Activated T-helper 17 cell treated with anti-CD3 and anti-CD28 coated beads, Interleukin-2, amount 50 U/mL, for 72 hours (primary cell): ENCODE data around the gene GRIP2. TPM values are rescaled to one million over a fixed set of nuclear protein-coding genes. Genes with fewer than 3 reads are reported as not detected.

Experiments
- ATAC-seq: fragments of 150-1000 bp; cut with Tn5 transposase; replicated peaks from 2 replicates; pipeline ENCODE4 v1.10.0; 2021; ENCODE audit warnings: mild to moderate bottlenecking, moderate library complexity
- H3K27ac Mint-ChIP-seq: one replicate; pipeline ENCODE4 v1.8.0; 2022; ENCODE audit warnings: mixed read lengths
- H3K27me3 Mint-ChIP-seq: one replicate; pipeline ENCODE4 v1.8.0; 2022; ENCODE audit warnings: mixed read lengths
- H3K36me3 Mint-ChIP-seq: one replicate; pipeline ENCODE4 v1.8.0; 2022; ENCODE audit warnings: low read depth, mild to moderate bottlenecking, mixed read lengths
- H3K4me1 Mint-ChIP-seq: one replicate; pipeline ENCODE4 v1.8.0; 2022; ENCODE audit warnings: mixed read lengths
- H3K4me3 Mint-ChIP-seq: one replicate; pipeline ENCODE4 v1.8.0; 2022; ENCODE audit warnings: mild to moderate bottlenecking, mixed read lengths
- H3K9me3 Mint-ChIP-seq: one replicate; pipeline ENCODE4 v1.8.0; 2022; ENCODE audit warnings: mixed read lengths
- total RNA-seq, 2 donors: library from RNA; stranded (reverse); gene quantifications; one replicate each; pipeline ENCODE4 v1.2.3, GENCODE V29; 2022

GRIP2 gene
- total RNA-seq, 2 donors from 2014 or later = 0.21 TPM; not detected in 1

DNA sequence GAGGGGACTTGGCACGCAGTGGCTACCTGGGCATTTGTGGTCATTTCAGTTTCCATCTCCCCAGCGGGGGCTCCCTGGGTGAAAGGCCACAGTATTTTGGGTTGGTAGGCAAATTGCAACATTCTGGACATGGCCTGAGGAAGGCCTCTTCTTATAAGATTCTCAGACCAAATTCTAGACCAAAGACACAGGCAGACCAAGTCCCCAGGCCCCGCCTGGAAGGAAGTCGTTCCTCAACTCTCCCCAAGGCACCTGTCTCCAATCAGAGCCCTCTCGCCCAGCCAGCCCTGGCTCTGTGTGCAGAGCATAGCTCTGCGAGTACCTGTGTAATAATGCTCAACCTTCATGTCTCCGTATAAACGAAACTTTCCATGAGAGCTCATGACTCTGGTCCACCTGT, 53.1 kb downstream of the GRIP2 start:
- no peaks in the 10 kb centered on the region for H3K27me3 Mint-ChIP-seq
- no peak for ATAC-seq
- H3K36me3 Mint-ChIP-seq = peaks cover 78% of the 10 kb centered on the region

DNA sequence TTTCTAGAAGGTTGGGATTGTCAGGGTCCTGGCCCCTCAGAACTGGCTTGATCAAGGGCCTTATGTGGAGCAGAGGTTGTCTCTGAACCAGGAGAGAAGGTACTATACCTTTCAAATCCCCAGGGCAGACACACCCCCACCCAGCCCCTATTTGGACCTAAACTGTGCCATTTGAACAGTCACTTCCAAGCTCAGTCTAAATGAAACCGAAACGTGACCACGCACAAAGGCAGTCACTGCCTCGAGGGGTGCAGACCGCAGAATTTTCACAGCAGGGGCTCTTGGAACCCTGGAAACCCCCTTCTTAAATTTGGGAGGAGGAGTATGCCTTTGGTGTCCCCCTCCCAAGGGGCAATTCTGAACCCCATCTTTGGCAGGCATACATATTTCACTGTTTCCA, 53.7 kb downstream of the GRIP2 start:
- Mint-ChIP-seq H3K4me3 (no peak overlapping the region), H3K9me3 (no peaks in the 10 kb centered on the region), H3K4me1 (no peaks in the 10 kb centered on the region), H3K27ac (peak overlapping the region; percentile 53), H3K27me3 (no peaks in the 10 kb centered on the region), H3K36me3 (peaks cover 84% of the 10 kb centered on the region)
- ATAC-seq = peak; percentile 49

More for the DNA sequence above, 53.1 kb downstream of the GRIP2 start:
- Mint-ChIP-seq H3K9me3 (no peaks in the 10 kb centered on the region), H3K4me3 (no peak overlapping the region), H3K4me1 (no peaks in the 10 kb centered on the region), H3K27ac (peak overlapping the region; percentile 53)

DNA sequence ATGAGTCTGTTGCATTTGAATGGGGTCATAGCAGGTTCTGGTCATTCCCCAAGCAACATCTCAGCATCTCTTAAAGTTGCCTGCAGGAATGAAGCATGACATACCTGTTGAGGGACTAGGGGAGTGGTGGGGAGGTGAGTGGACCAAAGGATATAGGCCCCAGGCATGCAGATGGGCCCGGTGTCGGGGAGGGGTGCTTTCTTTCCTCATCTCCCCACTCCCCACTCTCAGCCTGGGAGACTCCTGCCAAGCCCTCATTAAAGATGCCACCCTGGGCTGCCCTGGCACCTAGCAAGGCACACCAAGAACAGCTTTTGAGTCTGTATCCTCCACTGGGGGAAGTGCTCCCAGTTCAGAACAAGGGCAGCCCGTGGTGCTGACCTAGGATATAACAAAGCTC, 54.2 kb downstream of the GRIP2 start:
- Mint-ChIP-seq H3K27ac (peak overlapping the region; percentile 53), H3K27me3 (no peaks in the 10 kb centered on the region), H3K4me3 (no peak overlapping the region), H3K4me1 (peaks cover 2% of the 10 kb centered on the region), H3K9me3 (no peaks in the 10 kb centered on the region), H3K36me3 (peaks cover 89% of the 10 kb centered on the region)
- ATAC-seq = no peak

DNA sequence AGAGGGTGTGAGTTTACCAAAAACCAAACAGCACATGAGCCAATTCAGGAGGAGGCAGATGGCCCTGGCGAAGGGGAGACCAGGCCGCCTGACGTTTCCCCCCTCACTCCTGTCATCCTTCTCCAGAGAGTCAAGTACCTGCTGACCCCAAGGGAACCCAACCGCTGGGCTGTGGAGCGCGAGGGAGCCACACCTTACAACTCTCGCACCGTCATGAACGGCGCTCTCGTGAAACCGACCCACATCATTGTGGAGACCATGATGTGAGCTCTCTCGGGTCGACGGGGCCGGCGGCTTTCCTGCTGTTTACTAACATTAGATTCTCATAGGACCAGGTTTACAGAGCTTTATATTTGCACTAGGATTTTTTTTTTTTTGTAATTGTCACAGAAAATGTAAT, 55.4 kb downstream of the GRIP2 start:
- Mint-ChIP-seq H3K27ac (peak overlapping the region; percentile 53), H3K27me3 (no peaks in the 10 kb centered on the region), H3K36me3 (peaks cover 94% of the 10 kb centered on the region), H3K4me1 (peaks cover 3% of the 10 kb centered on the region), H3K4me3 (no peak overlapping the region), H3K9me3 (no peaks in the 10 kb centered on the region)
- ATAC-seq = no peak

DNA sequence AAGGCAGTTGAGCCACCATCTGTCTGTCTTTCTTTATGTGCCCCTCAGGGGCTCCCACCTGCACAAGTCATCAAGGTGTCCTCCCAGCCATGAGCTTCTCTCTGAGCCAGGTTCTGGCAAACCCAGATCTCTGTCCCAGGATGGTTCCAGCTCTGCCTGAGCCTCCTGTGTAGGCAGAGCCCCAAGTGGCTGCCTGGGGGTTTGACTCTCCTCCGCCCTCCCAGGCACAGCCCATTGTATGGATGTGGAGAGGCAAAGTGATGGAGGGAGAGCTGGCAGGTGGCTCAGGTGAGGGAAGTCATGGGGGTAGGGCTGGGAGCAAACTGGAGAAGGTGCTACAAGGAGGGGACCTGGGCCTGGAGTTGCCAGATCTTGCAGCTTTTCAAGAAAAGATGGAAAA, 56.9 kb downstream of the GRIP2 start:
- no peak overlapping the region for H3K27ac Mint-ChIP-seq
- no peaks in the 10 kb centered on the region for H3K9me3 Mint-ChIP-seq

DNA sequence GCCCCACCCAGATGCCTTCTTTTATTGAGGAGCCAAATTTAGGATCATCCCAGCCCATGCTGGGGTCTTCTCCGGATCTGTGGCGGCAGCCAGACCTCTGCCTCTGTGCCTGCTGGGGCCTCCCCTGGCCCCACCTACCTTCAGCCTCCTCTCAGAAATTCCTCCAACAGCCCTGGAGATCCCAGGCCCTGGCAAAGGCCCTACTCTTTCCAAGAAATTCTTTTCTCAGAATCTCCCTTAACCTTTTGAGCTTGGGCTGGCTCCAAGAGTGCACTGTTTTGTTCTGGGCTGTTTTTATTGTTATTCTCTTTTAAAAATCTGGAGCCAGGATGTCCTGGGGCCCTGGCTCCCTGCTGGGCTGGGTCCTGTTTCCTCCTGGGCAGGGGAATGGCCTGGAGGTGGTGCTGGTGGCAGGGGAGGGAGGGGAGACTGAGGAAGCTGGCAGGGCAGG, 57.8 kb downstream of the GRIP2 start:
- ATAC-seq = no peak
- peaks cover 3% of the 10 kb centered on the region for H3K4me1 Mint-ChIP-seq
- H3K4me3 Mint-ChIP-seq = no peak overlapping the region
- H3K9me3 Mint-ChIP-seq = no peaks in the 10 kb centered on the region
- no peaks in the 10 kb centered on the region for H3K27me3 Mint-ChIP-seq
- H3K36me3 Mint-ChIP-seq = peaks cover 100% of the 10 kb centered on the region
- H3K27ac Mint-ChIP-seq = no peak overlapping the region

More for the DNA sequence above, 56.9 kb downstream of the GRIP2 start:
- H3K27me3 Mint-ChIP-seq = no peaks in the 10 kb centered on the region
- no peak overlapping the region for H3K4me3 Mint-ChIP-seq
- peaks cover 3% of the 10 kb centered on the region for H3K4me1 Mint-ChIP-seq
- peaks cover 97% of the 10 kb centered on the region for H3K36me3 Mint-ChIP-seq
- no peak for ATAC-seq

DNA sequence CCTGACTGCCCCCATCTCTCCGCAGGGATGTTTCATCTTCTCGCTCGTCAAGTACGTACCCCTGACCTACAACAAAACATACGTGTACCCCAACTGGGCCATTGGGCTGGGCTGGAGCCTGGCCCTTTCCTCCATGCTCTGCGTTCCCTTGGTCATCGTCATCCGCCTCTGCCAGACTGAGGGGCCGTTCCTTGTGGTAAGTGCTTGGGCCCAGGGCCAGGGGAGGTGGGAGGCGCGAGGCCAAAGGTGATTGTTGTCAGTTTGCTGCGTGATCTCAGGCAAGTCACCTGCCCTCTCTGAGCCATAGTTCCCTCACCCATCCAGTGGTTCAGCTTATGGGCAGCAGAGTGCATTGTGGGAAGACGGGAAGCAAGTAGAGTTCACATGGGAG, 58.5 kb downstream of the GRIP2 start:
- ATAC-seq = no peak
- no peak overlapping the region for H3K4me3 Mint-ChIP-seq
- peaks cover 100% of the 10 kb centered on the region for H3K36me3 Mint-ChIP-seq
- no peaks in the 10 kb centered on the region for H3K27me3 Mint-ChIP-seq
- H3K9me3 Mint-ChIP-seq = no peaks in the 10 kb centered on the region
- peak overlapping the region; percentile 33 for H3K27ac Mint-ChIP-seq
- H3K4me1 Mint-ChIP-seq = peaks cover 3% of the 10 kb centered on the region

DNA sequence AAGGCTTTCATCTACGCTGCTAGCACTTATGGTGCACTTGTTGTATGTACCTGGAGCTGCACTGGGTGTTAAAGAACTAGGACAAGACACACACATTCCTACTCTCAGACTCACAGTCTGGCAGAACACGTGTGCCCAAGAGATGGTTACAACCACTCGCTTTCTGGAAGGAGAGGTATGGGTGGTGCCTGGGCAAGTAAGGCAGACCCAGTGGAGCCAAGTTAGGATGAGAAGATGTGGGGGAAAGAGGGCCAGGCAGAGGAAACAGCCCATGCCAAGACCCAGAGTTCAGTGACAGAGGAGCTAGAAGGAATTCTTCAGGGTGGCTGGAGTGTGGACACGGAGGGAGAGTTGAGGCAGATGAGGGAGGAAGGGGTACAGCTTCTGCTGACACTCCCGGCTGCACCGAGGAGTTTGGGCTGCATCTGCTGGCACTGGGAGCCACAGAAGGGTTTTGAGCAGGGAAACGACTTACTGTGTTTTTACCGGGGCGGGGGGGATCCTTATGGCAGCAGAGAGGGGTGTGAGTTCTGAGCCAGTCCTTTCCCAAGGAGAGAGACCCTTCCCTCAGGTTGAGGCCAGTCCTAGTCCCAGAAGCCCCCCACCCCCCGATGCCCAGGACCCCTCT, 59.0 kb downstream of the GRIP2 start:
- Mint-ChIP-seq H3K4me3 (no peak overlapping the region), H3K27me3 (no peaks in the 10 kb centered on the region), H3K4me1 (peaks cover 3% of the 10 kb centered on the region), H3K27ac (peak overlapping the region; percentile 71), H3K9me3 (no peaks in the 10 kb centered on the region), H3K36me3 (peaks cover 100% of the 10 kb centered on the region)
- ATAC-seq = no peak

DNA sequence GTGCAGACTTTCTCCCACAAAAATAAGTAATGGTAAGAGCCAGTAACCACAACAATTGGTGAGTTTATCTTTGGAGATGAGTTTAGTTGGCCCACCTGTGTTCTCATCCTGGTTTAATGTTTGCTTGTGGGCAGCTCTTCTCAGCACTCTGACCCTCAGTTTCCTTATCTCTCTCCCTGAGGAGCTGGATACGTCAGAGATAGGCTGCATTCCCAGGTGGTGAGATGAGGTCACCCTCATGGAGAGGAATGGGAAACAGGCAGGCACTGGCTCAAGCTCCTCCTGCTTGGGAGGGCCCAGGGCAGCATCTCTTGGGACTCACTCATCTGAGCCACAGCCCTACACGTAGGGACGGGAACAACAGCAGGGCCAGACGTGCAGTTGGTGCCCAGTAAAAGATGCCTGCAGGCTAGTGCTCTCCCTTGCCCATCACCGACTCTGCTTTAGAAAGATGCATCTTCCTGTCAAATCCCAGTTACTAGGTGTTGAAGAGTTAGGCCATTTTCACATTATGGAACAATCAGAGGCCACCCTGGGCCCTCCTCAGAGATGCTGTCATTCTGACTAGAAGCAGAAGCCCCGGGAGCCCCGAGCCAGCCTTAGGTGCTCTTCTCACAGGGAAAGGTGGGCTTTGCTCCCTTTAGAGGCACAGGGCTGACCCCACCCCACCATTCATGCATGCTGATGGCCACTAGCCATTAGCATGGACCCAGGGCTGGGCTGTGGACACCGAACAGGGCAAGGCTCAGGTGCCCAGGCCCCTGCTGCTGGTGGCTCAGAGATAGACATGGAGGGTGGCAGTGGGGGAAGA, 59.7 kb downstream of the GRIP2 start:
- no peaks in the 10 kb centered on the region for H3K27me3 Mint-ChIP-seq
- no peak for ATAC-seq
- H3K27ac Mint-ChIP-seq = peak overlapping the region; percentile 71
- peaks cover 3% of the 10 kb centered on the region for H3K4me1 Mint-ChIP-seq
- H3K9me3 Mint-ChIP-seq = no peaks in the 10 kb centered on the region
- peaks cover 100% of the 10 kb centered on the region for H3K36me3 Mint-ChIP-seq
- H3K4me3 Mint-ChIP-seq = no peak overlapping the region

DNA sequence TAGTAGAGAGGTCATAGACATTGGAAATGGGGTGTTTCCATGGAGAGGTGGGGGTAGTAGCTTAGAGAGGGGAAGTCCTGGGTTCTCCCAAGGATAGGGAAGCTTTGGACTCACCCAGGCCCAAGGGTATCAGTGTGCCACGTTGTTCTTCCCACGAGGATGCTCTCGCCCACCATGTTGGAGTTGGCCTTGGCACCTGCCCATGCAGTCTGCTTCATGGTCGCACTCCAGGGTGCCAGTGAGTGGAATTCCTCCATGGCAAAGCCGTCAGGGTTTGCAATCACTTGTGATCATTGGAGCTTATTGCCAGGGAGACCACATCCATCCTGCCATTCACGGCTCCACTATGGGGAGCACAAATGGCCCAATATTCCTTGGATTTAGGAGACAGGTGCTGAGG, 60.6 kb downstream of the GRIP2 start:
- Mint-ChIP-seq H3K4me3 (no peak overlapping the region), H3K27me3 (no peaks in the 10 kb centered on the region), H3K36me3 (peaks cover 100% of the 10 kb centered on the region), H3K9me3 (no peaks in the 10 kb centered on the region), H3K4me1 (peaks cover 3% of the 10 kb centered on the region), H3K27ac (peak overlapping the region; percentile 73)
- no peak for ATAC-seq

DNA sequence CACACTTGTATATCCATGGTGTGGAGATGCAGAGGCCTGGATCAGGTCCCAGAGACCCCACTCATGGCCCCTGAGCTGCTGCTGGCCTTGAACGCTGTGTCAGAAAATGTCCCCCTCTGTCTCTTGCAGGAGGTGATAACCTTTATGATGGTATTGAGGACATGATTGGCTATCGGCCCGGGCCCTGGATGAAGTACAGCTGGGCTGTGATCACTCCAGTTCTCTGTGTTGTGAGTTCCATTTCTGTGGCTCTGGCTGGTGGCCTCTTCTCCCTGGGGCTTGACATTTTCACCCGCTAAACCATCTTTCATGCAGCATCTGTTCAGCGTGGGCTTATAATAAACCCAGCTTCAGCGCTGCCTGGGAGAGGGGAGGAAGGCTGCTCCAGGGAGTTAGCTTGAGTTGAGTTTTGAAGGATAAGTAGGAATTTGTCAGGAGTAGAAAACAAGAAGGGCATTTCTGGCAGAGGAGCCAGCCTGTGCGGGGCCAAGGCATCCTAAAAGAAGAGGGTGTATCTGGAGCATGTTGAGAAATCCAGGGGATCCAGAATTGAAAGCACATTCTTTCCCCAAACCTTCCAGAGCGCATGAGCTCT, 61.1 kb downstream of the GRIP2 start:
- Mint-ChIP-seq H3K9me3 (no peaks in the 10 kb centered on the region), H3K27ac (peak overlapping the region; percentile 73), H3K36me3 (peaks cover 100% of the 10 kb centered on the region), H3K4me3 (no peak overlapping the region), H3K4me1 (peaks cover 3% of the 10 kb centered on the region), H3K27me3 (no peaks in the 10 kb centered on the region)
- no peak for ATAC-seq

DNA sequence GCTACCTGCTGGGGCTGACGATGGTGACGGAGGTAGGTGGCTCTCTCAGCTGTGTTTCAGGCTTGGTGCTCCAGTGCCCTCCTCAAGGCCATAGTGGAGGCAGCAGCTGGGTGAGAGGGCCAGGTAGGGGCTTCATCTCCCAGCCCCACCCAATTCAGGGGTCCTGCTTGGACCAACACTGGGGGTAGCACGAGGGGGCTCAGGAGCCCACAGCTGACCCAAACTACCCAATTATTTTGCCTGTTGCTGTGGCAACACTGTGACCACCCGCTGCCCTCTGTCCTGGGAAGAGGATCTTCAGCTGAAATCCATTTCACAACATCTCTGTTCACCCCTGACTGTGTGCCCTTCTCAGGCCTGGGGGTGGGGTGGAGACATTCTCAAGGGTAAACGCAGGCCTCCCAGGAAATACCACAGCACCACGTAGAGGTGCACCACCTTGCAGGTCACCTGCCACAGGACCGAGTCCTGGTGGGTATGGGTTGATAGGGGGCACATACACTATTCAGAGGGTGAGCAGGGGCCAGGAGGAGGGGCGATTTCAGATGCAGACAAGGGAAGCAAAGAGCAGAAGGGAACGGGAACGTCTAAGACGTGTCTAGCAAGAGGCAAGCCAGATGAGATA, 62.7 kb downstream of the GRIP2 start:
- Mint-ChIP-seq H3K27me3 (no peaks in the 10 kb centered on the region), H3K4me3 (no peak overlapping the region), H3K4me1 (peaks cover 6% of the 10 kb centered on the region), H3K36me3 (peaks cover 100% of the 10 kb centered on the region), H3K27ac (no peak overlapping the region), H3K9me3 (no peaks in the 10 kb centered on the region)
- no peak for ATAC-seq

DNA sequence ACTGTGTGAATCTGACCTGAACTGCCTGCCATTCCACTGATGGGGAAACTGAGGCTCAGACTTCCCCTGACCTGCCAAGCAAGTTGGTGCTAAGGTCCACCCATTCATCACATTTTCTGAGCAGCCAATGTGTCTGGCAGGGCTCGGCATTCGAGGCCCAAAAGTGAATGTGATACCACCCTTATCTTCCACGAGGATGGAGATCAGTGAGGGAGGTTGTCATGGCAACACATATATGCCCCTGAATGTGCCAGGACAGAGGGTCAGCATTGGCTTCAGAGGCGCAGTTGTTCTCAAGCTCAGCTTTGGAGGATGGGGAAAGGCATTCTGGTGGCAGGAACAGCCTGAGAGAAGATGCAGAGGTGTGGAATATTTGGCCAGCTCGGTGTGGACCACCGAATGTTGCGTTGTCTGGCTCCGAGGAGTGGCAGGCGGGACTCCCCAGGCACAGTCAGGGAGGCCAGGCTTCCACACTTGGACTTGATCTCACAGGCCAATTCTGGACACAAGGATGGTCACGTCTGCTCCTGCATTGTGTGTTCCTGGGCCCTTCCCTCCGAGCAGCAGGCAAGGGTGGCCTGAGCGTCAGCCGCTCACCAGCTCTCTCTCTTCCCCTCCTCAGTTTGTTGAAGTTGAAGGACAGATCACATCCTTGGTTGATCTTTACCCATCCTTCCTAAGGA, 63.4 kb downstream of the GRIP2 start:
- Mint-ChIP-seq H3K27ac (no peak overlapping the region), H3K9me3 (no peaks in the 10 kb centered on the region), H3K27me3 (no peaks in the 10 kb centered on the region), H3K36me3 (peaks cover 100% of the 10 kb centered on the region), H3K4me1 (peaks cover 11% of the 10 kb centered on the region), H3K4me3 (no peak overlapping the region)
- no peak for ATAC-seq

DNA sequence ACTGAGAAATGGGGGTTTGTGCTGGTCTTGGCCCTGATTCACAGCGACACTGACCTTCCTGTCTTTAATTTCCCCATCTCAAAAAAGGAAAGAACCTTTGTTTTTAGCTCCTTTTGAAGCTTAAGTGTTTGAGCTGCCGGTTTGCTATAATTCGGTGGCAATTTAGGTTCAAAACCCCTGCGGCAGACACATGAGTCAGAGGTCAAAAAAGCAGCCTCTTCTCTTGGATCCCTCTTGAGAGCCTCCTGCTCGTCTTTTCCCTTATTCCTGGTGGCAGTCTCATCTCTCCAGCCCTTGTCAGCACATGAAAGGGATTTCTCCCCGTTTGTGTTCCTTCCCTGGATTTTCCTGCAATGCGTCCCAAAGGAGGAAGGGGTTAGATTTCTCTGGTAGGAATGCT, 64.5 kb downstream of the GRIP2 start:
- peaks cover 100% of the 10 kb centered on the region for H3K36me3 Mint-ChIP-seq
- ATAC-seq = no peak
- H3K27ac Mint-ChIP-seq = no peak overlapping the region
- H3K9me3 Mint-ChIP-seq = no peaks in the 10 kb centered on the region
- H3K4me3 Mint-ChIP-seq = no peak overlapping the region
- H3K27me3 Mint-ChIP-seq = no peaks in the 10 kb centered on the region
- peaks cover 7% of the 10 kb centered on the region for H3K4me1 Mint-ChIP-seq
